Measurements from ENCODE around the gene SPZ1. TPM values are rescaled to one million over a fixed set of nuclear protein-coding genes. Genes with fewer than 3 reads are reported as not detected.
"Not testable (repeated sequence)": the region's sequence is repeated elsewhere in the genome, so short reads cannot be mapped to it uniquely, and the experiment has no call there.

SPZ1 gene
- total RNA-seq (2014; rRNA removed; shearing (Covaris generic); ENCODE audit: low replicate concordance): not detected in 2 replicates

DNA sequence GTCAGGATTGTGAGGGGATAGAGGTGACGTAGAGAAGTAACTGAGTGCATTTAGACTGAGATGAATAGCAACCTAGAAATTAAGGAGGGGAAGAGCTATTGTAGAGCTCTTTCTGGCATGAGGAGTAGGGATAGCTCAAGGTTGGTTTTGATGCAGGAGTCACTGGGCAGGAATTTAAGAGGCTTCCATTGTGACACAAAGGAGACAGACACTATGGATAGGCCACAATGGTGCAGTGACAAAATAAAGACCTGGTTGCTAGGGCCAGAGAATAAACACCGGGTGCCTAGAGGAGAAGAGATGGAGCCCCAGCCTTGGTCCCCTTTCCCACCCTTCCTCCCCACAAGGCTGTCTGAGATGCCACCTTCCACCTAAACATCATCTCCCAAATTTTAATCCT, at the start of gene SPZ1:
Gene SPZ1 (plus strand): TSS at position 301 of the 400 bp plus-strand sequence. CDS start 214 bp downstream, outside the sequence.
- no peak for DNase-seq (ENCODE audit: low read depth)
- in situ Hi-C loops (cut with HindIII; ENCODE audit: low pct_unique_long_range_greater_than_20kb, low sequenced_read_pairs): no loop called here

DNA sequence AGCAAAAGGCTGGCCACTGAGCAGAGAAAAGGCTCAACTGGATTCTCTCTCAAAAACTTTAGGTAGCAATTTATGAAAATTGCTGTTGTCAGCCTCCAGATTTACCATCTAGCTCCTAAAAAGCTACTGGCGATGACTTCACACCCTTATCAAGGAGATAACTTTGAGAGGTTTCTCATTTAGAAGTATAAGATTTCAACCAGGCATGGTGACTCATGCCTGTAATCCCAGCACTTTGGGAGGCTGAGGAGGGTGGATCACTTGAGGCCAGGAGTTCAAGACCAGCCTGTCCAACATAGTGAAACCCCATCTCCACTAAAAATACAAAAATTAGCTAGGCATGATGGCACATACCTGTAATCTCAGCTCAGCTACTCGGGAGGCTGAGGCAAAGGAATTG, 49.3 kb upstream of the SPZ1 start:
- DNase-seq (ENCODE audit: low read depth); in situ Hi-C loops (cut with HindIII; ENCODE audit: low pct_unique_long_range_greater_than_20kb, low sequenced_read_pairs): not testable (repeated sequence)

GRCh38 chr5:80275347-80275746, 44.5 kb upstream of the SPZ1 start:
- no peak for DNase-seq (ENCODE audit: low read depth)
- in situ Hi-C loops (cut with HindIII; ENCODE audit: low pct_unique_long_range_greater_than_20kb, low sequenced_read_pairs): no loop called here

DNA sequence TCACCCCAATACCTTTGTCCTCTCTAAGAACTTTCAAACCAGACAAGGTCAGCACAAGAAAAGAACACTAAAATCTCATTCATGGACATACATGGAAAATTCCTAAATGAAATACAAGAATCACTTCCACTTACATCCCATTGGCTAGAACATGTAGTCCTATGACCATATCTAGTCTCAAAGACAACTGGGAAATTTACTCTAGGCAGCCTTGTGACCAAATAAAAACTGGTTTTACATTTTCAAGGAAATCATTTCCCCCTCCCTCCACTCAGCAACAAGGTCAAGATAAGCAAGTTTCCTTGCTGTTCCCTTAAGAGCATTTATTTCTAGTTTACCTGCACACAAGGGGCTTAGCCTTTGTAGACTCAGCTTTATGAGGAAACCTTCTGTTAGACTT, 43.6 kb upstream of the SPZ1 start:
- in situ Hi-C loops (cut with HindIII; ENCODE audit: low pct_unique_long_range_greater_than_20kb, low sequenced_read_pairs): no loop called here

GRCh38 chr5:80277191-80277590, 42.6 kb upstream of the SPZ1 start:
- in situ Hi-C loops (cut with HindIII; ENCODE audit: low pct_unique_long_range_greater_than_20kb, low sequenced_read_pairs): no loop called here
- DNase-seq (ENCODE audit: low read depth): no peak

More for the DNA sequence above, 43.6 kb upstream of the SPZ1 start:
- no peak for DNase-seq (ENCODE audit: low read depth)

DNA sequence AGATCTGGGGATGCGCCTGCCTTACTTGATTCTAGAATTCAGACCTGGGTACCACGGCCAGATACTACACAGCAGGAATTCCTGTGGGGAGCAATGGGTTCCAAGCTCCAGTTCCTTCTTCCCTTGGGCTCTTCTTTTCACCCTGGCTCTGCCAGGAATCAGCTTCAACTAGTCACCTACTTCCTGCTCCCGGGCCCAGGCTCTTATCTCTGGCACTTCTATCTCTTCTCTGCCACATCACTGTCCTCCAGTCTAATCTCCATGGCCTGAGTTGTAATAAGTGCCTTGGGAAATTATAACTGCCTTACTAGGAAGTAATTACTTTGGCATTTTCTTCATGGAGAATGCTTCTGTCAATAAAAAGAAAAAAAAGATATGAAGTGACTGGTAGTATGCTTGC, 37.7 kb upstream of the SPZ1 start:
- no peak for DNase-seq (ENCODE audit: low read depth)
- in situ Hi-C loops (cut with HindIII; ENCODE audit: low pct_unique_long_range_greater_than_20kb, low sequenced_read_pairs): no loop called here

- in situ Hi-C loops (cut with HindIII; ENCODE audit: low pct_unique_long_range_greater_than_20kb, low sequenced_read_pairs): no loop called here
- DNase-seq (ENCODE audit: low read depth): no peak
These were observed 36.4 kb upstream of the SPZ1 start for GRCh38 chr5:80283360-80283759.

GRCh38 chr5:80284720-80285119, 35.1 kb upstream of the SPZ1 start:
- no peak for DNase-seq (ENCODE audit: low read depth)
- in situ Hi-C loops (cut with HindIII; ENCODE audit: low pct_unique_long_range_greater_than_20kb, low sequenced_read_pairs): no loop called here

DNA sequence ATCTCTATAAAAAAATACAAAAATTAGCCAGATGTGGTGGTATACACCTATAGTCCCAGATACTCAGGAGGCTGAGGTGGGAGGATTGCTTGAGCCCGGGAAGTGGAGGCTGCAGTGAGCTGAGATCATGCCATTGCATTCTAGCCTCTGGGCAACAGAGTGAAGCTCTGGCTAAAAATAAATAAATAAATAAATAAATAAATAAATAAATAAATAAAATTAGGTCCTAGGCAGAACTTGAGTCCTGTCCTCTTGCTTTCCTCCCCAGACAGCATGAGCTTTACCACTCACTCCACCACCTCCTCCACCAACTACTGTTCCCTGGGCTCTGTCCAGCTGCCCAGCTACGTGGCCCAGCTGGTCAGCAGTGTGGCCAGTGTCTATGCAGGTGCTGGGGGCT, 31.6 kb upstream of the SPZ1 start:
- no peak for DNase-seq (ENCODE audit: low read depth)
- in situ Hi-C loops (cut with HindIII; ENCODE audit: low pct_unique_long_range_greater_than_20kb, low sequenced_read_pairs): no loop called here

DNA sequence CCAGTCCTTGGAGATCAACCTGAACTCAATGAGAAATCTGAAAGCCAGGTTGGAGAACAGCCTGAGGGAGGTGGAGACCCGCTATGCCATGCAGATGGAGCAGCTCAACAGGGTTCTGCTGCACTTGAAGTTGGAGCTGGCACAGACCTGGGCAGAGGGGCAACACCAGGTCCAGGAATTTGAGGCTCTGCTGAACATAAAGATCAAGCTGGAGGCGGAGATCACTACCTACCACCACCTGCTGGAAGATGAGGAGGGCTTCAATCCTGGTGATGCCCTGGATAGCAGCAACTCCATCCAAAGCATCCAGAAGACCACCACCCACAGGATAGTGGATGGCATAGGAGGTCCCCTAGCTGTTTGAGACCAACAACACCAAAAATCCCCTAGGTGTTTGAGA, 30.5 kb upstream of the SPZ1 start:
- in situ Hi-C loops (cut with HindIII; ENCODE audit: low pct_unique_long_range_greater_than_20kb, low sequenced_read_pairs): no loop called here
- DNase-seq (ENCODE audit: low read depth): no peak

DNA sequence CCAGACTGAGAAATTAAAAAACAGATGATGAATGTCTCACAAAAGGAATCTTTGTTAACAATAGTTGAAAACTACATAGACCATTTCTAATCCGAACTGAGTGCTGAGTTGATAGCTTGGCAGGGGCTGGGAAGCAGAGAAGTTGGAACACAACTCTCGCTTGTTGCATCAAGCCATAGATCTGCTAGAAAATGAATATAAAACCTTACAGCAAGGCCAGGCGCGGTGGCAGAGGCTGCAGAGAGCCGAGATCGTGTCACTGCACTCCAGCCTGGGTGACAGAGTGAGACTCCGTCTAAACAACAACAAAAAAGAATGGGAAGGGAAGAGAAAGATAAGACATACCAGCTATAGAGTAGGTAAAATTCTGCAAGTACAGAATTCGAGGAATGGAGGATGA, 28.0 kb upstream of the SPZ1 start:
- in situ Hi-C loops (cut with HindIII; ENCODE audit: low pct_unique_long_range_greater_than_20kb, low sequenced_read_pairs): no loop called here
- no peak for DNase-seq (ENCODE audit: low read depth)

DNA sequence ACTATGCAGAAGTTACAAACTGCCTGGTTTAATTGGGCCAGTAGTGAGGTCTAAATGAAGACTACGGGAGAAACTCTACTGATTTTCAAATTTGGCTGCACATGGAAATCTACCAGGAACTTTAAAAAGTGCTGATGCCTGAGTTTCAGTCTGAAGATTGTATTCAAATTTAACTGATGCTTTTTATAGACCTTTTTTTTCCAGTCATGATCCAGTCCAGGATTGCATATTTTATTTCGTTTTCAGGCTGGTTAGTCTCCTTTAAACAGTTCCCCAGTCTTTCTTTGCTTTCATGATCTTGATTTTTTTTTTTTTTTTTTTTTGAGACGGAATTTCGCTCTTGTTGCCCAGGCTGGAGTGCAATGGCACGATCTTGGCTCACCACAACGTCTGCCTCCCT, 23.7 kb upstream of the SPZ1 start:
- DNase-seq (ENCODE audit: low read depth): no peak
- in situ Hi-C loops (cut with HindIII; ENCODE audit: low pct_unique_long_range_greater_than_20kb, low sequenced_read_pairs): no loop called here

DNA sequence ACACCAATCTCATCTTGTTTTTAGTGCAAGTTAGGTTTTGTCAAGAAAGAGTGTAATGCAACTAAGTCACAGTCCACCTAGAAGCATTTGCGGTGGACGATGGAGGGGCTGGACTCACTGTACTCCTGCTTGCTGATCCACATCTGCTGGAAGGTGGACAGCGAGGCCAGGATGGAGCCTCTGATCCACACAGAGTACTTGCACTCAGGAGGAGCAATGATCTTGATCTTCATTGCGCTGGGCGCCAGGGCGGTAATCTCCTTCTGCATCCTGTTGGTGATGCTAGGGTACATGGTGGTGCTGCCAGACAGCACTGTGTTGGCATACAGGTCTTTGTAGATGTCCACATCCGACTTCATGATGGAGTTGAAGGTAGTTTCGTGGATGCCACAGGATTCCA, 20.2 kb upstream of the SPZ1 start:
- in situ Hi-C loops (cut with HindIII; ENCODE audit: low pct_unique_long_range_greater_than_20kb, low sequenced_read_pairs): no loop called here
- DNase-seq (ENCODE audit: low read depth): no peak

GRCh38 chr5:80300125-80300524, 19.7 kb upstream of the SPZ1 start:
- in situ Hi-C loops (cut with HindIII; ENCODE audit: low pct_unique_long_range_greater_than_20kb, low sequenced_read_pairs): no loop called here

DNA sequence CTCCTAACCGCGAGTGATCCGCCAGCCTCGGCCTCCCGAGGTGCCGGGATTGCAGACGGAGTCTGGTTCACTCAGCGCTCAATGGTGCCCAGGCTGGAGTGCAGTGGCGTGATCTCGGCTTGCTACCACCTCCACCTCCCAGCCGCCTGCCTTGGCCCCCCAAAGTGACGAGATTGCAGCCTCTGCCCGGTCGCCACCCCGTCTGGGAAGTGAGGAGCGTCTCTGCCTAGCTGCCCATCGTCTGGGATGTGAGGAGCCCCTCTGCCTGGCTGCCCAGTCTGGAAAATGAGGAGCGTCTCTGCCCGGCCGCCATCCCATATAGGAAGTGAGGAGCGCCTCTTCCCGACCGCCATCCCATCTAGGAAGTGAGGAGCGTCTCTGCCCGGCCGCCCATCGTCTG, 19.0 kb upstream of the SPZ1 start:
- in situ Hi-C loops (cut with HindIII; ENCODE audit: low pct_unique_long_range_greater_than_20kb, low sequenced_read_pairs); DNase-seq (ENCODE audit: low read depth): not testable (repeated sequence)

More at GRCh38 chr5:80300125-80300524, 19.7 kb upstream of the SPZ1 start:
- no peak for DNase-seq (ENCODE audit: low read depth)

GRCh38 chr5:80301342-80301741, 18.5 kb upstream of the SPZ1 start:
- DNase-seq (ENCODE audit: low read depth); in situ Hi-C loops (cut with HindIII; ENCODE audit: low pct_unique_long_range_greater_than_20kb, low sequenced_read_pairs): not testable (repeated sequence)

GRCh38 chr5:80302636-80303035, 17.2 kb upstream of the SPZ1 start:
- in situ Hi-C loops (cut with HindIII; ENCODE audit: low pct_unique_long_range_greater_than_20kb, low sequenced_read_pairs): no loop called here

GRCh38 chr5:80308526-80308925, 11.3 kb upstream of the SPZ1 start:
- in situ Hi-C loops (cut with HindIII; ENCODE audit: low pct_unique_long_range_greater_than_20kb, low sequenced_read_pairs): no loop called here

More at GRCh38 chr5:80302636-80303035, 17.2 kb upstream of the SPZ1 start:
- peak; percentile 10 for DNase-seq (ENCODE audit: low read depth)

DNA sequence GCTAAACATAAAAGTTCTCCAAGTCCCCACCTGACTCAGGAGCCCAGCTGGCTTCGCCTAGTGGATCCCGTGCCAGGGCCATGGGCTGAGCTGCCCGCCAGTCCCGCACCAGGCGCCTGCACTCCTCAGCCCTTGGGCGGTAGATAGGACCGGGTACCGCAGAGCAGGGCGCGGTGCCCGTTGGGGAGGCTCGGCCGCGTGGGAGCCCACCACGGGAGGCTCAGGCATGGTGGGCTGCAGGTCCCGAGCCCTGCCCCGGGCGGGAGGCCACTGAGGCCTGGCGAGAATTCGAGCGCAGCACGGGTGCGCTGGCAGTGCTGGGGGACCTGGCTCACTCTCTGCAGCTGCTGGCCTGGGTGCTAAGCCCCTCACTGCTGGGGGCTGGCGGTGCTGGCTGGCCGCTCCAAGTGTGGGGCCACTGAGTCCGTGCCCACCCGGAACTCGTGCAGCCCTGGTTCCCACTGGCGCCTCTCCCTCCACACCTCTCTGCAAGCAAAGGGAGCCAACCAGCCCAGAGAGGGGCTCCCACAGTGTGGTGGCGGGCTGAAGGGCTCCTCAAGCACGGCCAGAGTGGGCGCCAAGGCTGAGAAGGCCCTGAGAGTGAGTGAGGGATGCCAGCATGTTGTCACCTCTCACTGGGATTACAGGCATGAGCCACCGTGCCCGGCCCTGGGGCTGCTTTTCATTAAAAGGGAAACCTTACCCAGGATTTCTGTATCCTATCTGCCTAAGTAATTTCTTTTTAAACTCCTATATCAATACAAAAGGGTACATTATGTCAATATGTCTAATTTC, 9.7 kb upstream of the SPZ1 start:
- in situ Hi-C loops (cut with HindIII; ENCODE audit: low pct_unique_long_range_greater_than_20kb, low sequenced_read_pairs): no loop called here
- no peak for DNase-seq (ENCODE audit: low read depth)

More at GRCh38 chr5:80308526-80308925, 11.3 kb upstream of the SPZ1 start:
- DNase-seq (ENCODE audit: low read depth): no peak

- no peak for DNase-seq (ENCODE audit: low read depth)
- in situ Hi-C loops (cut with HindIII; ENCODE audit: low pct_unique_long_range_greater_than_20kb, low sequenced_read_pairs): no loop called here
These were observed 4.6 kb upstream of the SPZ1 start for GRCh38 chr5:80315244-80315643.

Measured in Caki2 (cell line).